HK-2 (cell line): Measurements from ENCODE around the gene NPC1L1.

ENCODE experiments used
- DNase-seq: peaks from one replicate; pipeline ENCODE4 v3.0.0-alpha.2; 2018; ENCODE audit not compliant: unreplicated experiment

The NPC1L1 gene, protein sequence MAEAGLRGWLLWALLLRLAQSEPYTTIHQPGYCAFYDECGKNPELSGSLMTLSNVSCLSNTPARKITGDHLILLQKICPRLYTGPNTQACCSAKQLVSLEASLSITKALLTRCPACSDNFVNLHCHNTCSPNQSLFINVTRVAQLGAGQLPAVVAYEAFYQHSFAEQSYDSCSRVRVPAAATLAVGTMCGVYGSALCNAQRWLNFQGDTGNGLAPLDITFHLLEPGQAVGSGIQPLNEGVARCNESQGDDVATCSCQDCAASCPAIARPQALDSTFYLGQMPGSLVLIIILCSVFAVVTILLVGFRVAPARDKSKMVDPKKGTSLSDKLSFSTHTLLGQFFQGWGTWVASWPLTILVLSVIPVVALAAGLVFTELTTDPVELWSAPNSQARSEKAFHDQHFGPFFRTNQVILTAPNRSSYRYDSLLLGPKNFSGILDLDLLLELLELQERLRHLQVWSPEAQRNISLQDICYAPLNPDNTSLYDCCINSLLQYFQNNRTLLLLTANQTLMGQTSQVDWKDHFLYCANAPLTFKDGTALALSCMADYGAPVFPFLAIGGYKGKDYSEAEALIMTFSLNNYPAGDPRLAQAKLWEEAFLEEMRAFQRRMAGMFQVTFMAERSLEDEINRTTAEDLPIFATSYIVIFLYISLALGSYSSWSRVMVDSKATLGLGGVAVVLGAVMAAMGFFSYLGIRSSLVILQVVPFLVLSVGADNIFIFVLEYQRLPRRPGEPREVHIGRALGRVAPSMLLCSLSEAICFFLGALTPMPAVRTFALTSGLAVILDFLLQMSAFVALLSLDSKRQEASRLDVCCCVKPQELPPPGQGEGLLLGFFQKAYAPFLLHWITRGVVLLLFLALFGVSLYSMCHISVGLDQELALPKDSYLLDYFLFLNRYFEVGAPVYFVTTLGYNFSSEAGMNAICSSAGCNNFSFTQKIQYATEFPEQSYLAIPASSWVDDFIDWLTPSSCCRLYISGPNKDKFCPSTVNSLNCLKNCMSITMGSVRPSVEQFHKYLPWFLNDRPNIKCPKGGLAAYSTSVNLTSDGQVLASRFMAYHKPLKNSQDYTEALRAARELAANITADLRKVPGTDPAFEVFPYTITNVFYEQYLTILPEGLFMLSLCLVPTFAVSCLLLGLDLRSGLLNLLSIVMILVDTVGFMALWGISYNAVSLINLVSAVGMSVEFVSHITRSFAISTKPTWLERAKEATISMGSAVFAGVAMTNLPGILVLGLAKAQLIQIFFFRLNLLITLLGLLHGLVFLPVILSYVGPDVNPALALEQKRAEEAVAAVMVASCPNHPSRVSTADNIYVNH (N-terminal part only)

DNA sequence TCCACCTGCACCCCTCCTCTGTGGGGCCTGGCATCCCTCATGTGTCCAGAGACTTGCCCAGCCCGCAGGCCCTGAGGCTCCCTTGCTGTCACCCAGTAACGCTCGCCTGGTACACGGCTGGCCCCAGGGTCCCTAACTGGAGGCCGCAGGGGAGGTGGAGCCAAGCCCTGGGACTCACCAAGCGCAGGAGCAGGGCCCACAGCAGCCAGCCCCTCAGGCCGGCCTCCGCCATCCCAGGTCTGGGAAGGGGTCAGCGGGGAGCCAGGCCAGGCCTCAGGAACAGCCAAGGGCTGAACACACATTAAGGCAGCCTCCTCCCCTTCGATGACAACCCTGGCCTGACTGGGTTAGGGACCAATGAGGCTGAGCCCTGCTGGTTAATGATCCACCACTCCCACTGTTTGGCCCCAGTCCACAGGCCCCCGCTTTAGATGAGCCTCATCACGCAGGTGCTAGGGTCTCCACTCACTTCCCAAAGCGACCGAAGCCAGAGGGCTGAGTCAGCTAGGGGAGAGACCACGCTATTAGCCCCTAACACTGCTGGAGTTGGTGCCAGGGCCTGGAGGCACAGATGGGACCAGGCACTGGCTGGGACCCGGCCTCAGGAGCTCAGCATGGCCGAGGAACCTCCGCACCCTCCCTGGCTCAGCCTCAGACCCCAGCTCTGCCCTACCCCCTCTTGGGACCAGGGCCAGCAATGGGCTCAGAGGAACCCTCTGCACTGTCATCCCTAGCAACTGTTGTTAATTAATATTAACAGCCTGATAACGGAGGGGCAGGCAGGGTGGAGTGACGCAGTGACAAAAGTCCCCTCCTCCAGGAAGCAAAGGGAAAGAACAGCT, at the start of gene NPC1L1:
Gene NPC1L1, minus strand, starts transcription at position 303 of the 842 bp plus-strand sequence. Its CDS starts 71 bp downstream, at position 232.
- DNase-seq, result no peak

GRCh38 chr7:44590910-44591309, 49.8 kb upstream of the NPC1L1 start:
- DNase-seq, result no peak

DNA sequence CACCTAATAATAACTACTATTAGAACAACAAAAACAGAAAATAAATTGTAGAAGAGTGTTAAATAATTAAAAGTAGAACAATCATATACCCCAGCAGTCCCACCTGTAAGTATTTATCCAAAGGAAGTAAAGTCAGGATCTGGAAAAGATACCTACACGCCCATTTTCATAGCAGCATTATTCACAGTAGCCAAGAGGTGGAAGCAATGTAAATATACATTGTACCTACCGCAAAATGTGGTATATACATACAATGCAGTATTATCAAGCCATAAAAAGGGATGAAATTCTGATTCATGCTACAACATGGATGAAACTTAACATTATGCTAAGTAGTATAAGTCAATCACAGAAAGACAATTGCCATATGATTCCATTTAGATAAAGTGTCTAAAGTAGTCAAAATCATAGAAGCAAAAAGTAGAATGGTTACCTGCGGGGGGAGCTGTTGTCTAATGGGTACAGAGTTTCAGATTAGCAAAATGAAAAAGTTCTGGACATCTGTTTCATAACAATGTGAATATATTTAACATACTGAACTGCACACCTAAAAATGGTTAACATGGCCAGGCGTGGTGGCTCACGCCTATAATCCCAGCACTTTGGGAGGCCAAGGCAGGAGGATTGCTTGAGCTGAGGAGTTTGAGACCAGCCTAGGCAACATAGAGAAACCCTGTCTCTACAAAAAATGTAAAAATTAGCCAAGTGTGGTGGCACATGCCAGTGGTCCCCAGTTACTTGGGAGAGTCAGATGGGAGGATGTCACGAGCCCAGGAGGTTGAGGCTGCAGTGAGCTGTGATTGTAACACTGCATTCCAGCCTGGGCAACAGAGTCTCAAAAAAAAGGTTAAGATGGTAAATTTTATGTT, 46.9 kb upstream of the NPC1L1 start:
- no peak for DNase-seq

- no peak for DNase-seq
These were observed 42.2 kb upstream of the NPC1L1 start for GRCh38 chr7:44583146-44583865.

GRCh38 chr7:44581879-44582603, 40.9 kb upstream of the NPC1L1 start, which contains the start of gene TMED4:
Gene TMED4, minus strand, starts transcription at chr7:44582231. Its CDS starts 25 bp downstream, at chr7:44582206.
- peak; percentile 100 for DNase-seq

GRCh38 chr7:44580945-44581878, 40.1 kb upstream of the NPC1L1 start:
- DNase-seq, result no peak

- DNase-seq, result no peak
These were observed 35.1 kb upstream of the NPC1L1 start for GRCh38 chr7:44576228-44576627.

DNA sequence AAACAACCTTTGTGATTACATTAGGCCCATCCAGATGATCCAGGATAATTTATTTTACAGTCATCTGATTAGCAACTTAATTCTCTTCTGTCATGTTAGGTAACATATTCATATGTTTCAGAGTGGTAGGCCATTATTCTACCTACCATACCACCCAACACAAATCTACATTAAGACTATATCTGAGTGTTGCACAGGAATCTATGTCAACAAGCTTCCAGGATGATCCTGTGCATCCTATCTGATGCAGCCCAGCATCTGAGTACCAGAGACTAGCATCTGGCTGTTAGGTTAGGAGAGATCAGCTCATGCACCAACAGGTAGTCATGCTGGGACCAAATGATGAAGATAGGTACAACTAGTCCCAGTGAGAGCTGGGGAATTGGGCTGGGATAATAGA, 33.9 kb upstream of the NPC1L1 start:
- no peak for DNase-seq

DNA sequence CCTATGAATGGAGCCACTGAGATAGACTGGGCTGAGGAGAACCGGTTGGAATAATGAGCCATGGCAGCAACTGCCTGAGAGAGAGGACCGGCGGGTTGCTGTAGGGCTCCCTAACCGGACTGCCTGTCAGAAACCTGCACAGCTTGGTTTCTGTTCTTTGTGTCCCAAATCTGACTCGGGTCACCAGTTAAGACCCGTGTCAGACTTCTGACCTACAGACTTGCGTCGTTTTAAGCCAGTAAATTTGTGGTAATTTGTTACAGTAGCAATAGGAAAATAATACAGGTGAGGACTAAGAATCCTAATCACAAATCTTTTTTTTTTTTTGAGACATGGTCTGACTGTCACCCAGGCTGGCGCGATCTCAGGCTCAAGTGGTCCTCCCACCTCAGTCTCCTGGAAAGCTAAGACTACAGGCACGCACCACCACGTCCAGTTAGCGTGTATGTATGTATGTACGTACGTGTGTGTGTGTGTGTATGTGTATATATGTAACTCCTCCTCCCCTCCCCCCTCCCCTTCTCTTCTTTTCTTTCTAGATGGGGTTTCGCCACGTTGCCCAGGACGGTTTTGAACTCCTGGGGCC, 33.2 kb upstream of the NPC1L1 start:
- DNase-seq, result no peak

DNA sequence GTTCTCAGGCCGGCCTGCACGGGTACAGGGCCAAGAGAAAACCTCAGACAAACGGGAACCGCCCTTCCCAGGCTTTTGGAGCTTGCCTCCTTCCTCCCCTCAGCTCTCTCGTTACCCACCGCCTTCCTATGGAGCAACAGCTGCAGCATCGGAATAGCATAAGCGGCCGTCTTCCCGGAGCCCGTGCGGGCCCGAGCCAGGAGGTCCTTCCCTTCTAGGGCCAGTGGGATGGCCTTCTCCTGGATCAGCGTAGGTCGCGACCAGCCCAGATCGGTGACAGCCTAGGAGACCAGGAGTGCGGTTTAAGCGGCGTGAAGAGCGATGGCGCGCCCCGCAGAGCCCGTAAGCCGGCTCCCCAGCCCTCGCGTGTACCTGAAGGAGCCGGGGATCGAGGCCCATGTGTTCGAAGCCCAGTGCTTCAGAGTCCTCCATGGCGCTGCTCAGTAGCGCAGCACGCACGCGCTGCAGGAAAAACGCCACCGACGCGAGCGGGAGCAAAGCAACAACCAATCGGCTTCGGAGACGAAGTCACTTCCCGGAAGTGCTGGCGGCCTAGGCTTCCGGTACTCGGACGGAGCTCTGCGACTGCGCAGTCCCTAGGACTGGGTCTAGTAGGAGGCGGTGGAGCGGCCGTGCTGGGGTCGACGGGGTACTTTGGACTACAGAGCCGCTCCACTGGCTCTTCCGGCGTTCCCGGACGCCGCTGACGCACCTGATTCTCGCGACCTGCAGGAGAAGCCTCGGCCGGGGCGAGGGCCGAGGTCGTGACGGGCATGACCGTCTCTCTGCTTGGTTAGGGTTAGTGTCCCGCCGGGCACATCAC, 32.5 kb upstream of the NPC1L1 start, which contains the start of gene DDX56:
Gene DDX56, minus strand, starts transcription at position 445 of the 823 bp plus-strand sequence. Its CDS starts 13 bp downstream, at position 432.
- peak; percentile 93 for DNase-seq

DNA sequence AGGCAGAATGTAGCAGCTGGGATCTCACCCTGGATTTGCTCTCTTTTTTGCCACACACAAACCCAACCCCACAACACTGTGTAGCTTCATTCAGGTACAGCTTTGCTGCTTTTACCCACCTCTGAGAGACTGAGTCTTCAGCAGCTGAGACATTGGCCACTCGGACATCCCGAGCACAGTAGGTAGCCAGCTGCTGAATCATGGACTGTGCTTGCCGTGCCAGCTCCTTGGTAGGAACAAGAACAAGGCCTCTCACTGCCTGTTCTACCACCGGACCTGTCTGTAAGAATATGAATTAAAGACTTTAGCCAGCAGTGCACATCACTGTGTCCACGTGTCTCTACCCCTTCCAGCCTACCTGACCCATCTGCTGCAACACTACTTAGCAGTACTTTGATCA, 31.6 kb upstream of the NPC1L1 start:
- no peak for DNase-seq

GRCh38 chr7:44569959-44570358, 28.8 kb upstream of the NPC1L1 start:
- no peak for DNase-seq

GRCh38 chr7:44568771-44569560, 27.8 kb upstream of the NPC1L1 start:
- DNase-seq, result no peak

GRCh38 chr7:44567884-44568283, 26.8 kb upstream of the NPC1L1 start:
- no peak for DNase-seq

DNA sequence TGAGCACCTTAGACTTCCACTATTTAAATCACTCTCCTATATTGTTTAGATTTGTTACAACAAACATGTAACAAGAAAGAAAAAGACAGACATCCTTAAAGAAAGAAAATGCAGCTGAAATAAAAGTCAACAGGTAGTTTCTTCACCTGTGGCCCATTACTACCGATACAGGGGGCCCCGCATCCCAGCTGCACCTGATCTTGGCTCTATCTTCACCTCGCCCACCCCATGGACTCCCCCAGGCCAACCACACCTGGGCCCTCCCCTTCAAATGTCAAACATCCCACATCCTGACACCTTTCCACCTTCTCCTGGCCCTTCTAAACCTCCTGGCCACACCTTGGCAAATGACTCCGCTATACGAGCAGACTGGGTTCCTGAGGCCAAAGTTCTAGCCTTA, 25.6 kb upstream of the NPC1L1 start:
- DNase-seq, result no peak
